Measurements from ENCODE around the gene SHF.

GRCh38 chr15:45186771-45187577 is 792 bp downstream of the SHF start:
- no peak for TF ChIP-seq CTCF (IDR thresholded peaks at IDR 0.05)
- no peak for TF ChIP-seq POLR2A (IDR thresholded peaks at IDR 0.05)
- TF ChIP-seq EP300 (IDR thresholded peaks at IDR 0.05), result no peak
